Retina (tissue), 1 donor: Measurements from ENCODE around the gene PTEN.
"Not testable (repeated sequence)": the region's sequence is repeated elsewhere in the genome, so short reads cannot be mapped to it uniquely, and the experiment has no call there.

ENCODE experiments used
- DNase-seq: peaks from one replicate; pipeline ENCODE4 v3.0.0-alpha.2; 2016

The PTEN gene

DNA sequence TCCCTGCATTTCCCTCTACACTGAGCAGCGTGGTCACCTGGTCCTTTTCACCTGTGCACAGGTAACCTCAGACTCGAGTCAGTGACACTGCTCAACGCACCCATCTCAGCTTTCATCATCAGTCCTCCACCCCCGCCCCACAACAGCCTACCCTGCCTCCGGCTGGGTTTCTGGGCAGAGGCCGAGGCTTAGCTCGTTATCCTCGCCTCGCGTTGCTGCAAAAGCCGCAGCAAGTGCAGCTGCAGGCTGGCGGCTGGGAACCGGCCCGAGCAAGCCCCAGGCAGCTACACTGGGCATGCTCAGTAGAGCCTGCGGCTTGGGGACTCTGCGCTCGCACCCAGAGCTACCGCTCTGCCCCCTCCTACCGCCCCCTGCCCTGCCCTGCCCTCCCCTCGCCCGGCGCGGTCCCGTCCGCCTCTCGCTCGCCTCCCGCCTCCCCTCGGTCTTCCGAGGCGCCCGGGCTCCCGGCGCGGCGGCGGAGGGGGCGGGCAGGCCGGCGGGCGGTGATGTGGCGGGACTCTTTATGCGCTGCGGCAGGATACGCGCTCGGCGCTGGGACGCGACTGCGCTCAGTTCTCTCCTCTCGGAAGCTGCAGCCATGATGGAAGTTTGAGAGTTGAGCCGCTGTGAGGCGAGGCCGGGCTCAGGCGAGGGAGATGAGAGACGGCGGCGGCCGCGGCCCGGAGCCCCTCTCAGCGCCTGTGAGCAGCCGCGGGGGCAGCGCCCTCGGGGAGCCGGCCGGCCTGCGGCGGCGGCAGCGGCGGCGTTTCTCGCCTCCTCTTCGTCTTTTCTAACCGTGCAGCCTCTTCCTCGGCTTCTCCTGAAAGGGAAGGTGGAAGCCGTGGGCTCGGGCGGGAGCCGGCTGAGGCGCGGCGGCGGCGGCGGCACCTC lies at the start of gene PTEN, which contains the start of gene KLLN:
PTEN (plus strand) TSS at position 573 of the 891 bp plus-strand sequence. CDS start 845 bp downstream, outside the sequence.
KLLN (minus strand) TSS at position 481 of the 891 bp plus-strand sequence. CDS start 1,046 bp downstream, outside the sequence.
- DNase-seq: peak; percentile 89

DNA sequence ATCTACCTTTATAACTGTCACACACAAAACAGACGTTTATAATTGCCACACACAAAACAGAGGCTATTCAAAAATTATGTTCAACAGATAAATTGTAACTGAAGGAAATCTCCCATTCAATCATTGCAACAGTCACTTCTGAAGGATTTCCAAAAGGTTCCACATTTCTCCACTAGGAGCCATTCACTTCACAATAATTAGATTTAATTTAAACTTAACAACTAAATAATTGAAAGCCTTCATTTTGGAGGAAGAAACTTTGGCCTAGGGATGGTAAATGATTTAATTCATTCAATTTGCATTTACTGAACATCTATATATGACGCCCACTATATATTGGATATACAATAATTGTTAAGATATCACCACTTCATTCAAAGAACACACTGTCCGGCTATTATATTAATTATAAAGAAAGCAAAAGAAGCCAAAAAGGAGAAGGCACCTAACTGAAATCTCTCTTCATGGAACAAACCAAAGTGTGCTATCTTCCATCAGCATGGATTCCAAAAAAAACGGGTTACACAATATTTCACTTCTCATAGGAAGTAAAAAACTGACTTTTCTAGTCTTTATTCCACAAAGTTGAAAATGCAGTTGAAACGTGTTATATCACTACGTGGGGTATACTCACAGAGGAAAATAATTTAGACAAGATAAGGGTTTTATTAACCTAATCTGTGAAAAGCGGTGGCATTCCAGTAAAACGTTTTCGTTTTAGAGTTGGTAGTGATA lies 47.1 kb upstream of the PTEN start:
- no peak for DNase-seq

DNA sequence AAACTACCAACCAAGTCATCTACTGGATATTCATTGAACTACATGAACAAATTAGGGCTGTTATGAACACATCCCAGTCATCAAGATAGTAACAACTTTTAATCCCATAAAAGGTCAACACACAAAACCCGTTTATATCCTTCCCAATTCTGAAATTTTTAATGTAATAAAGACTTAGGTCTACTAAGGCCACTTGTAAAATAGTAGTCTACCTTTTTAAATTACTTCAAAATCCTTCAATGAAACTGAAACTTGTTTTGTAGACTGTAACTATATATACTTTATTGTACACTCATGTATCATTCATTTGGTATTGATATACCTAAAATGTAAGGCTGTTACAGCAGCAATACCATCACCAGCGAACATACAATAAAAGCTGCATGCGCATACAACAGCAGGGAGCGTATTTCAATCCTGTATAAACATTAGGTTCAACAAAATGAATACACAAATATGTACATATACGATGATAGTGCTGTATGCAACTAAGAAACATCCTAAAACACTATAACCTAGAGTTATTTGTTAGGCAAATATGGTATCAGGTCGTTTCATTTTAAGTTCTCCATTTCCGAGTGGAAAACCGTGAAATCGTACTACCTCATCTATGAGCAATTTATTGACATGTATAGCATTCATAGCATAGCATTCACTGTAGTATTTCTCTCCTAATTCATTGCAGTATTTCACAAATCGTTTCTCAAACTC lies 46.4 kb upstream of the PTEN start:
- DNase-seq: no peak

DNA sequence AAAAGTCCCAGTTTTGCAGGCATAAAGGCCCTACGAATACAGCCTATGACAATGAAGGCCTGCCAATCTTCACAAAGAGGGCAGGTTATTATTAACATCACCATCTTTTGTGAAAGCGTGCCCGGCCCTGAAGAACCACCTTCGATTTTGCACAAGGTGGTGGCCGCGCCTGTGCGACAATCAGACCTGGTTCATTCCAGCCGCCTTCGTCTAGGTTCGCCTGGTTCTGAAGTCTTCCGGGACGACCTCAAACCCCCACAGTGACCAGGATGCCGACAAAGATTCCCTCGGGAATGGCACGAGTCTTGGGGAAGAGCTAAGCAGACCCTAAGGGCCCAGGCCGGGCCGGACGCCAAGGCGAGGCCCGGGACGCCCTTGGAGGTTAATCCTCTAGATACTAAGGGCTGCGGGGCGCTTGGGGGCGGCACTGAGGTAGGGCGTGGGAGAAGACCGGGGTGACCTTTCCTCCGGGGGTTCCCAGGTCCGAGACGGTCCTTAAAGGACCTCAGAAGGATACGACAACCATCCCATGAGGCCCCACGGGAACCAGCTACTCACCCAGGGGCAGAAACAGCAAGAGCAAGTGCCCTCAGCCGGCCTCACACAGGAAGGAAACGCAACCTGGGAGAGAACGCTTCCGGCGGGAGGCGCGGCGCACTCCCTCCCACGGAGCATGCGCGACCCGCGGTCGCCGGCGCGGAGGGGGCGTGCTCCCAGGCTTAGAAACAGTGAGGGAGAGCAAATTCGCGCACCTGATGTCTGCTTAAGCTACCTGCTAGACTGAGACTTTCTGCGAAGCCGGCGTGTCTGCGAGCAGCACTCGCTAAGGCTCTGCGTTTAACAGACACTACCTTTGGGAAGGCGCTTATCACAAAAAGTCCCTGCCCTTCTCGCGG lies 45.6 kb upstream of the PTEN start, which contains the start of gene ATAD1:
ATAD1 (minus strand) TSS at position 618 of the 896 bp plus-strand sequence. CDS start 3,627 bp downstream, outside the sequence.
- DNase-seq: peak; percentile 96

DNA sequence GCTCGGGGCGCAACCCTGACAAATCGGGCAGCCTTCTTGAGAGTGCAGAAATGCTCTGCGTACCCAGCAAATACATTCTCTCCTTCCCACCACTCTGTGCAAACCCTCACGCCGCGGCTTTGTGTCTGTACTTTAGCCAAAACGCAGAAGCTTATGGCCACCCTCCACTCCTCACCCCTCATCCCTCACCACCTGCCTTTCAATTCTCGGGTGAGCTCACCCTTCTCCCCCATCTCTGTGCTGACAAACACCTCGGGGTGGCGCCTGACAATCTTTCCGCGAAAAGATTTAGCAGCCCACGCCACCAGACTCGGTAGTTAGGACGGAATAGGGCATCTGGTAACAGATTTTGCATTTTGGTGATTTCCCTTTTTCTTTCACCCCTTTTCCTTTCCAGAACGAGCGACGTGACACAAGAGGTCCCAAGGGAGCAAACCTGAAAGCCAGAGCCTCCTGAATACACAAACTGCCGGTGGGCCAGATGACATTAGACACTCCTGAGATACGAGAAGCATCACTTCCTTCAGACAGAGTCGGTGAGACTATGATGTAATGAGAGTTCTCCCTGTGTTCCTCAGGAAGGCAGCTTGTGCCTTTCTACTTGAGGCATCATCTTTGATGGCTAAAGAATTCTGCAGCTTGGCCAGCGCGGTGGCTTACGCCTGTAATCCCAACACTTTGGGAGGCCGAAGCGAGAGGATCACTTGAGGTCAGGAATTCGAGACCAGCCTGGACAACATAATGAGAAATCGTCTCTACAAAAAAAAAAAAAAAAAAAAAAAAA lies 44.7 kb upstream of the PTEN start:
- no peak for DNase-seq

DNA sequence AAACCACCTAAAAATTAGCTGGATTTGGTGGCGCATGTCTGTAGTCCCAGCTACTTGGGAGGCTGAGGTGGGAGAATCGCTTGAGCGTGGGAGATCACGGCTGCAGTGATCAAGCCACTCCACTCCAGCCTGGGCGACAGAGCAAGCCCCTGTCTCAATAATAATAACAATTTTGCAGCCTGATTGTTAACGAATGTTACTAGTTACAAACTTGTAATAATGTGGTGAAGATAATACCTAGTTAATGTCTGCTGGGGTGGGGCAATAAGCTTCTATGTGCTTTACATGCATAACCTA lies 44.2 kb upstream of the PTEN start:
- DNase-seq: no peak

DNA sequence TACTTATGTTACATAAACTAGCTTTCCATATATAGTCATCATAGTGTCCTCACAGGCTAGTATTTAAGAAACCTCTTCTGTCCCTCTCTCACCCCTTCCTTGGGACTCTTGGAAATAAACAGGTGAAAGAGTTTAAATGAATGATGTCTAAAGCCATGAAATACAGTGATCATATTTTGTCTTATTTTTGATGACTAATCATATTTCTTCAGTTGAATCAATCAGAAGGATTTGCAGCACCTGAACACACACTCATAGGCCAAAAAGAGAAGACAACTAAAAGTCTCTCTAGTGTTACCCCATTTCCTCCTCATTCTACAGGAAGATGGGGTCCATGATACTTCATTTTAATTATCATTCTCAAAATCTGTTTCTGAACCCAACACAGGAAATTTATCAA lies 36.8 kb upstream of the PTEN start:
- DNase-seq: no peak

DNA sequence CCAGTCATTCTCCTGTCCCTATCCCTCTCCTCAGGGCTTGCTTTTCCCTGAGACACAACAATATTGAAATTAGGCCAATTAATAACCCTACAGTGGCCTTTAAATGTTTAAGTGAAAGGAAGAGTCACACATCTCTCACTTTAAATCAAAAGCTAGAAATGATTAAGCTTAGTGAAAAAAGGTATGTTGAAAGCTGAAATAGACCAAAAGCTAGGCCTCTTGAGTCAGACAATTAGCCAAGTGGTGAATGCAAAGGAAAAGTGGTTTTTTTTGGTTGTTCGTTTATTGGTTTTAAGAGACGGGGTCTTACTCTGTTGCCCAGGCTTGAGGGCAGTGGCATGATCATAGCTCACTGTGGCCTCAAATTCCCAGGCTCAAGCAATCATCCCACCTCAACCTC lies 35.7 kb upstream of the PTEN start:
- no peak for DNase-seq

DNA sequence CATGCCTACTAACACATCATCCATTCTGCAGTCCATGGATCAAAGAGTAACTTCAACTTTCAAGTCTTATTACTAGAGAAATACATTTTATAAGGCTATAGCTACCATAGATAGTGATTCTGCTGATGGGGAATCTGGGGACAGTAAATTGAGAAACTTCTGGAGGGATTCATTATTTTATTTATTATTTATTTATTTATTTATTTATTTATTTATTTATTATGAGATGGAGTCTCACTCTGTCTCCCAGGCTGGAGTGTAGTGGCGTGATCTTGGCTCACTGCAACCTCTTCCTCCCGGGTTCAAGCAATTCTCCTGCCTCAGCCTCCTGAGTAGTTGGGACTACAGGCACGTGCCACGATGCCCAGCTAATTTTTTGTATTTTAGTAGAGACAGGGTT lies 34.4 kb upstream of the PTEN start:
- not testable (repeated sequence) for DNase-seq

DNA sequence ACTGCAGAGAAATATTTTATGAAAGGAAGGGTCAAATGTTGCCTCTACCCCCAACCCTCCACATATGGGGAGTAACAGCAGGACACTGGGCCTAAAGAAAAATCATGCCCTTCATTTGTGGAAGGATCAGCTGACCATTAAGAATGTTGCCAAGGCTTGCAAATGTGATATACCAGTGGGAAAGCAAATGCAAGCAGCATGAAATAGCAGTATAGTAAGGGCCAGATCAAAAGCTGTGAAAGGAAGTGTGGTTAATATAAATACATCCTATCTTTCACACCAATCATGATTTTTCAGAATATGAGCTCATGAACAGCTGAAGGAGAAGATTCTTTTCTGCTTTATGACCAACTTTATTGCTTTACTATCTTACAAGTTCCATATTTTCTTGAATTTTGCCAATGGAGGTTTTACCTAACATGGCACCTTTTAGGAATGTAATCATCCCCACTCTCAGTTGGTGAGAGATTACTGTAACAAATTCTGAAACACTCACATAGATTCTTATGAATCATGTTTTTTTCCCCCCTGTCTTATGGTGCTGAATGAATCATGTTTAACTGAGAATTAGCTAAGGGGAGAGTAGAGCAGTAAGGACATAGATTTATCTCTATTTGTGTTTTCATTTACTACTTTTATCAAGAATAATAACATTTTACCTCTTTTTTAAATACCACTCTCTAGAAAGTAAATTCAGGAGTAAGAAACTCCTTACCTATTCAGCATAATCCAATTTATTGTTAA lies 33.3 kb upstream of the PTEN start:
- no peak for DNase-seq

DNA sequence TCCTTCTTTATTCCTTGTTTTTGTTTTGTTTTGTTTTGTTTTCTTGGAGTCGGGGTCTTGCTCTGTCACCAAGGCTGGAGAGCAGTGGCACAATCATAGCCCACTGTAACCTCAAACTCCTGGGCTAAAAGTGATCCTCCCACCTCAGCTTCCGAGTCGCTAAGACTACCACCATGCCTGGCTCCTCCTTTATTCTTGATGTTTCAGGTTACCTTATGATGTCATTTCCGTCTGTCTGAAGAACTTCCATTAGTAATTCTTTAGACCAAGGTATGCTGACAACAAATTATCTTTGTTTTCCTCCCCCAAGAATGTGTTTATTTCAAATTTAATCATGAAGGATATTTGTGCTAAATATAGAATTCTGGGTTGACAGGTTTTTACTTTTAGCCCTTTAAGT lies 27.3 kb upstream of the PTEN start:
- no peak for DNase-seq

DNA sequence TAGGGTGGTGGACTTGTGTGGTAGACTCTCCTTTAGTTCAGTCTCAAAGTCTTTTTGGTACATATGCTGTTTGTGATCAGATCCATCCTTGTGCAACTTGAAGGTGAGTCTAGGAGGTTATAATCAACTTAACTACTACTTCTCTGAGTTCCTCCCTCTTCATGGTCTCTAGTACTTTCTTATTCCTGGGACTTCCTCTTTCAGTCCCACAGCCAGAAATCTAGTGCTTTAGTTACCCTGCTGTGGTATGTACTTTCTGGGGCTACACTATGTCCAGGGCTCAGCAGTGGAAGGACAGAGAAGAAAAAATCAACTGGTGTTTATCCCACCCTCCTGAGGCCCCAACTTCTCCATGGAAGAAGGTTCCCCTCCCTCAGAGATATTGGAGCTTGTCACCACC lies 26.0 kb upstream of the PTEN start:
- DNase-seq: no peak

DNA sequence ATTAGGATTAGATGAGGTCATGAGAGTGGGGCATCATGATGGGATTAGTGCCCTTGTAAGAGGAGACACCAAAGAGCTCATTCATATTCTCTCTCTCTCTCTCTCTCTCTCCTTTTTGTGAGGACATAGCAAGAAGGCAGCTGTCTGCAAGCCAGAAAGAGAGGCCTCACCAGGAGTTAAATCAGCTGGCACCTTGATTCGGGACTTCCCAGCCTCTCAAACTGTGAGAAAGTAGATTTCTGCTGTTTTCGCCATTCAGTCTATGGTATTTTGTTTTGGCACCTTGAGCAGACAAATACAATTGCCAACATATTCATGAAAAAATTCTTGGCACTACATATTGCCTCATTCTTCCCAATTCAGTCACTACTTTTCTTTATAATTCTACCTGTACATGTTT lies 24.8 kb upstream of the PTEN start:
- no peak for DNase-seq

DNA sequence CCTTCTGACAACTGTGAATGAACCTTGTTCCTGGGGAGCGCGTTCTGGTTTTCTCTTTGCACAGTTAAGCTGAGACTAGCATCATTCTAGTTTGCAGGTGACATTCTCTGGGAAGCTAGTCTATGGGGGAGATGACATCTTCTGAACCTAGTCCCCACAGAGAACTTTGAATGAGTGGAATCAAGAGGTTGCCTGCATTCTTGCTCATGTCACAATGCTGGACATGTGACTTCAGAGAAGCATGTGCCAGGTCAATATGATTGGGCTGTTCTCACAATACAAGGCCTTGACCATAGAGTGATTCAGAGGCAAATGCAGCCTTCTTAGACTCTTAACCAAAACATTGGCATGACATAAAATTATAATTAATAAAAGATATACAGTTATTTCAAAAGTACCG lies 22.2 kb upstream of the PTEN start:
- no peak for DNase-seq

DNA sequence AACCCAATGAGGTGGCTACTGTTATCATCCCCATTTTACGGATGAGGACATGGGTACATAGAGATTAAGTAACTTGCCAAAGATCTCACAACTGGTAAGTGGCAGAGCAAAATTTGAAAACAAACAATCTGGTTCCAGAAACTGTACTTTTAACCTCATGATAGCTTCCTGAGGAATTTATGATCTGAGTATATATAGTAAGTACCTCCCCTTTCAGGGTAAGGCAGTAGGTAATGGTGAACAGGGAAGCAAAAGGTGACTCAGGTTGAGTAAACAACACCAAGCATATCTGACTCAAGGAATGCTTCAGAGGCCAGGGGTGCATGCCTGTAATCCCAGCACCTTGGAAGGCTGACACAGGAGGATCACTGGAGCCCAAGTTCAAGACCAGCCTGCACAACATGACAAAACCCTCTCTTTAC lies 21.2 kb upstream of the PTEN start:
- DNase-seq: no peak

DNA sequence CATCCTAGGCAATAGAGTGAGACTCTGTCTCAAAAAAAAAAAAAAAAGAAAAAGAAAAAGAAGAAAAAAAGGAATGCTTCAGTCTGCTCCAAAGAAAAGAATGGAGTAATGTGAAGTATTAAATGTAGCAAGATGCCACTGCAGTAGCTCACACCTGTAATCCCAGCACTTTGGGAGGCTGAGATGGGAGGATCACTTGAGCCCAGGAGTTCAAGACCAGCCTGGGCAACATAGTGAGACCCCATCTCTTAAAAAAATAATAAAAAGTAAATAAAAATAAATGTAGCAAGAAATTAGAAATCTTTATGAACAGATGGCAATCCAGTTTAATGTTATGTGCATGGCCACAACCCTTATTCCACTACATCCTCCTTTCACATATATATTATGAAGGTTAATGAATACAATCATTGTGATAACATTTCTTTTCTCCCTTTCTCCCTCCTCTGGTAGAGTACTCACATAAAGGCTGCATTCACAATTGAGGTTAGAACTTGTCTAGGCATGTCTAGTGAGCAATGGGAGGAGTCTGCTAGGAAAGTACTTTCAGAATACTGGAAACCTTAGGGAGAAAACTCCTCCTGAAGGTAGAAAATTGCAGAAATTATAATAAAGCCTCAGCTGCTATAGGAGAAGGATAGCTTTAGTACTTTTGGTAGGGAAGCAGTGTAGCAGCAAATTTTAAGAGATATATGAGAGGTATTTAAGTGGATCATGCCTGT lies 20.5 kb upstream of the PTEN start:
- DNase-seq: no peak

DNA sequence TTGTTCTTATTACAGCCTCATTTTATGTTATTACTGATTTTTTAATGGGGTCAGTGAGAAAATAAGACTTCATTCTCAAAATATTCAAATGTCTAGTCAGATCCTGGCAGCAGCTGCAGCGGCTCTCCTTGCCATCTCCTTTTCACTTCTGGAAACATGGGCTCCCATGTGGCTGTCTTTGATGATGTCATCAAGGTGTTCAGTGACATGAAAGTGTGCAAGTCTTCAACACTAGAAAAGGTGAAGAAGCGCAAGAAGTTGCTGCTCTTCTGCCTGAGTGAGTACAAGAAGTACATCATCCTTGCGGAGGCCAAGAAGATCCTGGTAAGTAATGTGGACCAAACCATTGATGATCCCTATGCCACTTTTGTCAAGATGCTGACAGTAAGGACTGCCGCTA lies 19.7 kb upstream of the PTEN start:
- DNase-seq: no peak

DNA sequence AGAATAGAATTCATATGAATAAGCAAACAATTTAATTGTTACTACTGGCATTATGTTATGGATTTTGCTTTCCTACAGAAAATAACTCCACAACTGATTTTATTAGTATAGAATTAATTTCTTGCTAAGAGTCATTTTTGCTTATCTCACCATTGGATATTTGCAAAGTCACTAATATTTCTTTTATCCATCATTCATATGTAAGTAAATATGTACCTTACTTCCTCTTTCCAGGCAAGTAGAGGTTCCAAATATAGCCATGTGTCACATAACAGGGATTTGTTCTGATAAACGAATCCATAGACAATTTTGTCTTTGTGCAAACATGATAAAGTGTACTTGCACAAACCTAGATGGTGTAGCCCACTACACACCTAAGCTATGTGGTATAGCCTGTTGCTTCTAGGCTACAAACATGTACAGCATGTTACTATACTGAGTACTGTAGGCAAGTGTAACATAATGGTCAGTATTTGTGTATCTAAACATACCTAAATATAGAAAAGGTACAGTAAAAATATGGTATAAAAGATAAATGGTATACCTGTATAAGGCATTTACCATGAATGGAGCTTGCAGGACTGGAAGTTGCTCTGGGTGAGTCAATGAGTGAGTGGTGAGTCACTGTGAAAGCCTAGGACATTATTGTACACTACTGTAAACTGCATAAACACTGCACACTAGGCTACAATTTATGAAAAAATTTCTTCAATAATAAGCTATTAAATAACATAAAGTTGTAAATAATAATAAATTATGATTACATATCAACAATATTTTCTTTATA lies 18.4 kb upstream of the PTEN start:
- no peak for DNase-seq

DNA sequence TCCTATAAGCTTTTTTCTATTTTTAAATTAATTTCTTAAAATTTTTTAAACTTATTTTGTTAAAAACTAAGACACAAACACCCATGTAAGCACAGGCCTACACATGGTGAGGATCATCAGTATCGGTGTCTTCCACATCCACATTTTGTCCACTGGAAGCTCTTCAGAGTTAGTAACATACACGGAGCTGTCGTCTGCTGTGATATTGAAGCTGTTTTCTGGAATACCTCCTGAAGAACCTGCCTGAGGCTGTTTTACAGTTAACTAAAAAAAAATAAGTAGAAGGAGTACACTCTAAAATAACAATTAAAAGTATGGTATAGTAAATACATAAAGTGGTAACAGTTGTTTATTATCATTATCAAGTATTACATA lies 17.8 kb upstream of the PTEN start:
- no peak for DNase-seq
